Measurements from ENCODE around the gene THAP8.

Gene THAP8

GRCh38 chr19:36001605-36002004 is 52.5 kb downstream of the THAP8 start:
- TF ChIP-seq, protein P1, sequence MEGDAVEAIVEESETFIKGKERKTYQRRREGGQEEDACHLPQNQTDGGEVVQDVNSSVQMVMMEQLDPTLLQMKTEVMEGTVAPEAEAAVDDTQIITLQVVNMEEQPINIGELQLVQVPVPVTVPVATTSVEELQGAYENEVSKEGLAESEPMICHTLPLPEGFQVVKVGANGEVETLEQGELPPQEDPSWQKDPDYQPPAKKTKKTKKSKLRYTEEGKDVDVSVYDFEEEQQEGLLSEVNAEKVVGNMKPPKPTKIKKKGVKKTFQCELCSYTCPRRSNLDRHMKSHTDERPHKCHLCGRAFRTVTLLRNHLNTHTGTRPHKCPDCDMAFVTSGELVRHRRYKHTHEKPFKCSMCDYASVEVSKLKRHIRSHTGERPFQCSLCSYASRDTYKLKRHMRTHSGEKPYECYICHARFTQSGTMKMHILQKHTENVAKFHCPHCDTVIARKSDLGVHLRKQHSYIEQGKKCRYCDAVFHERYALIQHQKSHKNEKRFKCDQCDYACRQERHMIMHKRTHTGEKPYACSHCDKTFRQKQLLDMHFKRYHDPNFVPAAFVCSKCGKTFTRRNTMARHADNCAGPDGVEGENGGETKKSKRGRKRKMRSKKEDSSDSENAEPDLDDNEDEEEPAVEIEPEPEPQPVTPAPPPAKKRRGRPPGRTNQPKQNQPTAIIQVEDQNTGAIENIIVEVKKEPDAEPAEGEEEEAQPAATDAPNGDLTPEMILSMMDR (IDR thresholded peaks at IDR 0.05; ENCODE audit: low read depth, low read length): no peak
- no peak for TF ChIP-seq POLR2A (IDR thresholded peaks at IDR 0.05; ENCODE audit: extremely low read depth, insufficient read length)
- no peak for TF ChIP-seq MYC (IDR thresholded peaks at IDR 0.05; ENCODE audit: low read depth, low read length)
- TF ChIP-seq, protein P2, sequence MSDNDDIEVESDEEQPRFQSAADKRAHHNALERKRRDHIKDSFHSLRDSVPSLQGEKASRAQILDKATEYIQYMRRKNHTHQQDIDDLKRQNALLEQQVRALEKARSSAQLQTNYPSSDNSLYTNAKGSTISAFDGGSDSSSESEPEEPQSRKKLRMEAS (IDR thresholded peaks at IDR 0.05; ENCODE audit: low read depth, low read length): no peak
- DNase-seq (ENCODE audit: low read depth): no peak
- no peak overlapping the region for H3K4me3 ChIP-seq (ENCODE audit: low read depth, low read length)

DNA sequence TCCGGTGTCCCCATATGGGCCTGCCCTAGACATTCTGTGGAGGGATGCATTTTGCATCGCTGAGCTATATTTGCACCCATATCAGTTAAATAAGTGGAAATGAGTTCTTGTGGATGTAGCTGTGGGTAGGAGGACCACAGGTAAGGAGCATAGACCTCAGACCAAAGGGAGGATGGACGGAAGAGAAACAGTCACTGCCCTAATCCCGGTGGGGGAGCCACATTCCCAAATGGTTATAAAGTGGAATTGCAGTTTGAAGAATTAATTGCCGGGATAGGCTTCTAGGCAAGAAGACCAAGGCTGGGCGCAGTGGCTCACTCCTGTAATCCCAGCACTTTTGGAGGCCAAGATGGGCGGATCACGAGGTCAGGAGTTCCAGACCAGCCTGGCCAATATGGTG is 57.3 kb downstream of the THAP8 start:
- H3K4me3 ChIP-seq (ENCODE audit: low read depth, low read length): no peak overlapping the region

GRCh38 chr19:35995048-35995993 is 58.8 kb downstream of the THAP8 start, which contains the start of gene SDHAF1:
SDHAF1 (plus strand) TSS chr19:35995188; CDS start chr19:35995275, 87 bp downstream.
- peak; percentile 56 for TF ChIP-seq POLR2A (IDR thresholded peaks at IDR 0.05; ENCODE audit: extremely low read depth, insufficient read length)
- TF ChIP-seq, protein P2 (IDR thresholded peaks at IDR 0.05; ENCODE audit: low read depth, low read length): peak; percentile 38; the same call in 1 of the 2 replicates
- peak; percentile 69 for TF ChIP-seq MYC (IDR thresholded peaks at IDR 0.05; ENCODE audit: low read depth, low read length)
- TF ChIP-seq, protein P1 (IDR thresholded peaks at IDR 0.05; ENCODE audit: low read depth, low read length): no peak
- peak within 1 kb of the TSS; percentile 72 for H3K4me3 ChIP-seq (ENCODE audit: low read depth, low read length)
- peak; percentile 93 for DNase-seq (ENCODE audit: low read depth)

More for the DNA sequence above, 57.3 kb downstream of the THAP8 start:
- no peak for DNase-seq (ENCODE audit: low read depth)
- no peak for TF ChIP-seq MYC (IDR thresholded peaks at IDR 0.05; ENCODE audit: low read depth, low read length)
- no peak for TF ChIP-seq POLR2A (IDR thresholded peaks at IDR 0.05; ENCODE audit: extremely low read depth, insufficient read length)
- TF ChIP-seq, protein P1 (IDR thresholded peaks at IDR 0.05; ENCODE audit: low read depth, low read length): no peak
- TF ChIP-seq, protein P2 (IDR thresholded peaks at IDR 0.05; ENCODE audit: low read depth, low read length): no peak

GRCh38 chr19:35993923-35994598 is 60.0 kb downstream of the THAP8 start:
- DNase-seq (ENCODE audit: low read depth): no peak
- no peak overlapping the region for H3K4me3 ChIP-seq (ENCODE audit: low read depth, low read length)

More at GRCh38 chr19:35993923-35994598, 60.0 kb downstream of the THAP8 start:
- TF ChIP-seq MYC (IDR thresholded peaks at IDR 0.05; ENCODE audit: low read depth, low read length) (no peak), POLR2A (IDR thresholded peaks at IDR 0.05; ENCODE audit: extremely low read depth, insufficient read length) (no peak)
- TF ChIP-seq, protein P1 (IDR thresholded peaks at IDR 0.05; ENCODE audit: low read depth, low read length): no peak
- TF ChIP-seq, protein P2 (IDR thresholded peaks at IDR 0.05; ENCODE audit: low read depth, low read length): no peak
